H1 (cell line): ENCODE data around the gene METTL5. TPM values are rescaled to one million over a fixed set of nuclear protein-coding genes. Genes with fewer than 3 reads are reported as not detected.
"Not testable (repeated sequence)": the region's sequence is repeated elsewhere in the genome, so short reads cannot be mapped to it uniquely, and the experiment has no call there.

Experiments
- CTCF ChIA-PET: fragments of 300-600 bp; sonication (Branson Sonifier 250); formaldehyde crosslinking; loops from one replicate; lab custom pipeline; 2021; ENCODE audit not compliant: partially characterized antibody; lab: Charles Lee
- POLR2A ChIA-PET: fragments of 300-600 bp; sonication (Branson Sonifier 250); formaldehyde crosslinking; loops from one replicate; lab custom pipeline; 2021; ENCODE audit warnings: inconsistent platforms; ENCODE audit not compliant: partially characterized antibody; lab: Charles Lee
- DNase-seq, 2 experiments: peaks; one replicate each; pipeline versions ENCODE4 v3.0.0 to v3.0.0-alpha.2; 2010 to 2022; ENCODE audit warnings: low spot score in 2 of 2, low read depth in 1 of 2, mixed read lengths in 1 of 2
- FAIRE-seq: peaks from 2 replicates; lab custom pipeline; 2011; peaks lifted over from hg19 to GRCh38; lab: Jason Lieb, UNC
- H2AFZ ChIP-seq: 2 replicates; pipeline ENCODE4 v1.8.1; 2012; ENCODE audit warnings: low read length, inconsistent platforms
- H2AK5ac ChIP-seq: 2 replicates; pipeline ENCODE4 v1.6.1; 2013; ENCODE audit warnings: low read depth, low read length
- H2BK120ac ChIP-seq: replicated peaks from 2 replicates; pipeline ENCODE3; 2013; ENCODE audit warnings: low read depth, low read length, inconsistent platforms
- H2BK12ac ChIP-seq: 2 replicates; pipeline ENCODE4 v1.6.1; 2013; ENCODE audit warnings: low read depth, low read length
- H2BK15ac ChIP-seq: 2 replicates; pipeline ENCODE4 v1.6.1; 2013; ENCODE audit warnings: low read length
- H2BK20ac ChIP-seq: 2 replicates; pipeline ENCODE4 v1.6.1; 2013; ENCODE audit warnings: low read length
- H2BK5ac ChIP-seq: 2 replicates; pipeline ENCODE4 v1.6.1; 2013; ENCODE audit warnings: low read depth, low read length
- H3K14ac ChIP-seq: 2 replicates; pipeline ENCODE4 v1.6.1; 2013; ENCODE audit warnings: inconsistent platforms; ENCODE audit not compliant: insufficient read length
- H3K18ac ChIP-seq: 2 replicates; pipeline ENCODE4 v1.6.1; 2013; ENCODE audit warnings: low read length; ENCODE audit errors: extremely low read depth
- H3K23ac ChIP-seq: 2 replicates; pipeline ENCODE4 v1.6.1; 2013; ENCODE audit warnings: inconsistent platforms; ENCODE audit not compliant: insufficient read length
- H3K23me2 ChIP-seq: 2 replicates; pipeline ENCODE4 v1.6.1; 2013; ENCODE audit warnings: low read depth, low read length
- H3K27ac ChIP-seq: 2 replicates; pipeline ENCODE4 v1.6.1; 2011; ENCODE audit warnings: low read depth, low read length, inconsistent platforms
- H3K27me3 ChIP-seq, 4 experiments: replicated peaks in 1 of 4; 1 replicate in 1 of 4; 2 replicates in 3 of 4; pipeline versions ENCODE4 v1.6.1 to v1.8.1; 2011 to 2013; ENCODE audit warnings: low read length in 3 of 4, mild to moderate bottlenecking in 3 of 4, inconsistent platforms in 2 of 4, mixed read lengths in 2 of 4, moderate library complexity in 1 of 4; ENCODE audit not compliant: control insufficient read depth in 3 of 4, insufficient read depth in 3 of 4; ENCODE audit errors: extremely low read depth in 1 of 4
- H3K36me3 ChIP-seq, 4 experiments: 2 replicates each; pipeline versions ENCODE4 v1.6.1 to v1.8.1; 2011 to 2013; ENCODE audit warnings: mild to moderate bottlenecking in 4 of 4, low read length in 3 of 4, moderate library complexity in 2 of 4, control low read depth in 1 of 4, inconsistent platforms in 1 of 4; ENCODE audit not compliant: insufficient read depth in 4 of 4, control insufficient read depth in 2 of 4
- H3K4ac ChIP-seq: replicated peaks from 2 replicates; pipeline ENCODE3; 2013; ENCODE audit warnings: low read length, low read depth, mixed read lengths, inconsistent platforms; ENCODE audit not compliant: insufficient read length
- H3K4me1 ChIP-seq, 4 experiments: replicated peaks in 1 of 4; 1 replicate in 1 of 4; 2 replicates in 3 of 4; pipeline versions ENCODE4 v1.6.1 to v1.8.1; 2011 to 2013; ENCODE audit warnings: low read length in 3 of 4, inconsistent platforms in 2 of 4, mixed read lengths in 1 of 4; ENCODE audit not compliant: insufficient read depth in 4 of 4, control insufficient read depth in 3 of 4
- H3K4me2 ChIP-seq, 2 experiments: 2 replicates each; pipeline versions ENCODE4 v1.6.1 to v1.8.1; 2011 to 2013; ENCODE audit warnings: low read depth in 2 of 2, low read length in 2 of 2, control low read depth in 1 of 2, inconsistent platforms in 1 of 2, mild to moderate bottlenecking in 1 of 2; ENCODE audit not compliant: insufficient read depth in 1 of 2
- H3K4me3 ChIP-seq, 4 experiments: fragments of 200-600, 300-600 bp in 1 of 4; sonication (generic), shearing (Covaris generic), sonication (Bioruptor Twin) in 1 of 4; 2 replicates each; pipeline versions ENCODE4 v1.5.1 to v1.8.1; 2011 to 2016; ENCODE audit warnings: low read length in 4 of 4, low read depth in 3 of 4, control low read depth in 2 of 4, inconsistent platforms in 2 of 4, mild to moderate bottlenecking in 2 of 4, mixed read lengths in 1 of 4, moderate library complexity in 1 of 4; ENCODE audit not compliant: insufficient read depth in 2 of 4; ENCODE audit errors: extremely low read depth in 1 of 4
- H3K56ac ChIP-seq: replicated peaks from 2 replicates; pipeline ENCODE3; 2013; ENCODE audit warnings: low read depth, mild to moderate bottlenecking, mixed read lengths, low read length, inconsistent platforms; ENCODE audit not compliant: insufficient read length
- H3K79me1 ChIP-seq: 2 replicates; pipeline ENCODE4 v1.6.1; 2013; ENCODE audit warnings: low read depth, low read length, control low read depth
- H3K79me2 ChIP-seq, 2 experiments: 2 replicates each; pipeline versions ENCODE4 v1.6.1 to v1.8.1; 2012 to 2013; ENCODE audit warnings: low read length in 2 of 2, mild to moderate bottlenecking in 2 of 2, inconsistent platforms in 1 of 2; ENCODE audit not compliant: insufficient read depth in 2 of 2, control insufficient read depth in 1 of 2
- H3K9ac ChIP-seq, 4 experiments: replicated peaks in 1 of 4; 1 replicate in 1 of 4; 2 replicates in 3 of 4; pipeline versions ENCODE4 v1.6.1 to v1.8.1; 2011 to 2013; ENCODE audit warnings: low read depth in 3 of 4, low read length in 3 of 4, control low read depth in 2 of 4, mild to moderate bottlenecking in 2 of 4, moderate library complexity in 2 of 4, inconsistent platforms in 1 of 4; ENCODE audit errors: extremely low read depth in 1 of 4
- H3K9me3 ChIP-seq, 2 experiments: 2 replicates each; pipeline versions ENCODE4 v1.6.1 to v1.8.1; 2012 to 2013; ENCODE audit warnings: mild to moderate bottlenecking in 2 of 2, moderate library complexity in 2 of 2, control low read depth in 1 of 2, inconsistent platforms in 1 of 2, low read depth in 1 of 2, low read length in 1 of 2, mixed read lengths in 1 of 2; ENCODE audit not compliant: insufficient read depth in 2 of 2
- H4K20me1 ChIP-seq, 2 experiments: replicated peaks in 1 of 2; 2 replicates each; pipeline versions ENCODE3 to v1.8.1; 2011 to 2013; ENCODE audit warnings: inconsistent platforms in 2 of 2, low read length in 2 of 2, mild to moderate bottlenecking in 1 of 2; ENCODE audit not compliant: insufficient read depth in 2 of 2, control insufficient read depth in 1 of 2
- H4K5ac ChIP-seq: 2 replicates; pipeline ENCODE4 v1.6.1; 2013; ENCODE audit warnings: low read length, low read depth, mixed read lengths, inconsistent platforms; ENCODE audit not compliant: insufficient read length
- H4K8ac ChIP-seq: 2 replicates; pipeline ENCODE4 v1.8.0; 2013; ENCODE audit warnings: mild to moderate bottlenecking, moderate library complexity, low read length, inconsistent platforms; ENCODE audit not compliant: insufficient read depth; ENCODE audit errors: extremely low read depth
- H4K91ac ChIP-seq: replicated peaks from 2 replicates; pipeline ENCODE3; 2013; ENCODE audit warnings: low read length, mixed read lengths, inconsistent platforms; ENCODE audit not compliant: insufficient read length
- WGBS, 2 experiments: shearing (Covaris generic) in 1 of 2; methylation state at CpG; one replicate each; pipeline versions ENCODE4 v1.1.6 to v1.1.7; 2013 to 2015; ENCODE audit warnings: low lambda C conversion rate in 2 of 2, mixed read lengths in 2 of 2, inconsistent platforms in 1 of 2, low coverage in 1 of 2, missing lambda C conversion rate in 1 of 2; ENCODE audit not compliant: insufficient replicate concordance in 2 of 2, insufficient coverage in 1 of 2, insufficient read length in 1 of 2; ENCODE audit errors: extremely low coverage in 1 of 2, missing lambda C conversion rate in 1 of 2; 5-methylcytosine and 5-hydroxymethylcytosine counted together
- polyA plus RNA-seq, 7 experiments: library from polyadenylated mRNA; depleted of rRNA in 3 of 7; stranded (reverse) in 5 of 7; unstranded in 2 of 7; fragments of >200 nt in 5 of 7; fragments of 200-250 nt in 2 of 7; gene quantifications; 1 replicate in 5 of 7; 2 replicates in 1 of 7; 4 replicates in 1 of 7; pipeline versions ENCODE4 v1.2.1 to v1.2.3, GENCODE V29; 2011 to 2013; ENCODE audit warnings: missing spikeins in 2 of 7, mixed read lengths in 2 of 7
- total RNA-seq: library from RNA; stranded (reverse); fragmentation: NEBNext Ultra II Directional; extraction: Animal tissue kit (Norgen Biotek cat#: 25700); gene quantifications from 2 replicates; pipeline ENCODE4 v1.2.1, GENCODE V29; 2021

Gene METTL5
- total and polyA plus RNA-seq, 2 of the 8 experiments (the other 6 are each of a cell fraction or from before 2014, with no cell fraction given): 34.5 to 74.1 TPM

DNA sequence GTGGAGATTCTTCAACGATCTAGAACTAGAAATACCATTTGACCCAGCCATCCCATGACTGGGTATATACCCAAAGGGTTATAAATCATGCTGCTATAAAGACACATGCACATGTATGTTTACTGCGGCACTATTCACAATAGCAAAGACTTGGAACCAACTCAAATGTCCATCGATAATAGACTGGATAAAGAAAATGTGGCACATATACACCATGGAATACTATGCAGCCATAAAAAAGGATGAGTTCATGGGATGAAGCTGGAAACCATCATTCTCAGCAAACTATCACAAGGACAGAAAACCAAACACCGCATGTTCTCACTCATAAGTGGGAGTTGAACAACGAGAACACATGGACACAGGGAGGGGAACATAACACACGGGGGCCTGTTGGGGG lies 7.3 kb downstream of the METTL5 start:
- H3K4ac ChIP-seq, H3K79me2 ChIP-seq, H3K4me1 ChIP-seq, H2BK15ac ChIP-seq, H3K79me1 ChIP-seq, DNase-seq, H4K8ac ChIP-seq, H3K18ac ChIP-seq, H2BK120ac ChIP-seq, H3K23ac ChIP-seq, POLR2A ChIA-PET, CTCF ChIA-PET, H4K20me1 ChIP-seq, H3K4me2 ChIP-seq, H3K27ac ChIP-seq, H3K9ac ChIP-seq, H3K9me3 ChIP-seq, FAIRE-seq, H3K14ac ChIP-seq, H2BK12ac ChIP-seq, H2AFZ ChIP-seq, H3K56ac ChIP-seq, H2BK5ac ChIP-seq, H3K4me3 ChIP-seq, H2AK5ac ChIP-seq, H4K5ac ChIP-seq, H3K23me2 ChIP-seq, H4K91ac ChIP-seq, H2BK20ac ChIP-seq, H3K27me3 ChIP-seq: not testable (repeated sequence)
- 88% methylated on average over 6 of the region's 6 CpGs; no CpG with 5 or more reads in 1 of the 2 experiments for WGBS, 2 experiments
- peaks cover 4 to 73% (median 28%) of the 10 kb centered on the region in 4 experiments; a peak in 7 of 8 replicates for H3K36me3 ChIP-seq

DNA sequence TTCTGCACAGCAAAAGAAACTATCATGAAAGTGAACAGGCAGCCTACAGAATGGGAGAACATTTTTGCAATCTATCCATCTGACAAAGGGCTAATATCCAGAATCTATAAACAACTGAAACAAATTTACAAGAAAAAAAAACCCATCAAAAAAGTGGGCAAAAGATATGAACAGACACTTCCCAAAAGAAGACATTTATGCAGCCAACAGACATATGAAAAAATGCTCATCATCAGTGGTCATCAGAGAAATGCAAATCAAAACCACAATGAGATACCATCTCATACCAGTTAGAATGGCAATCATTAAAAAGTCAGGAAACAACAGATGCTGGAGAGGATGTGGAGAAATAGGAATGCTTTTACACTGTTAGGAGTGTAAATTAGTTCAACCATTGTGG lies 7.7 kb downstream of the METTL5 start:
- H3K36me3 ChIP-seq: peaks cover 7 to 75% (median 31%) of the 10 kb centered on the region in 4 experiments; a peak in 7 of 8 replicates
- H3K9me3 ChIP-seq, H2AFZ ChIP-seq, H3K79me2 ChIP-seq, H4K8ac ChIP-seq, FAIRE-seq, H3K4ac ChIP-seq, H3K27me3 ChIP-seq, POLR2A ChIA-PET, H3K18ac ChIP-seq, H2AK5ac ChIP-seq, CTCF ChIA-PET, H4K91ac ChIP-seq, H3K14ac ChIP-seq, H3K9ac ChIP-seq, H2BK20ac ChIP-seq, H2BK120ac ChIP-seq, H2BK15ac ChIP-seq, H3K4me3 ChIP-seq, H3K23me2 ChIP-seq, H4K20me1 ChIP-seq, H3K27ac ChIP-seq, H3K4me1 ChIP-seq, H2BK12ac ChIP-seq, H4K5ac ChIP-seq, H3K79me1 ChIP-seq, H2BK5ac ChIP-seq, H3K4me2 ChIP-seq, DNase-seq, H3K56ac ChIP-seq, H3K23ac ChIP-seq: not testable (repeated sequence)
